ENCODE data around the gene C1RL.

Gene C1RL

GRCh38 chr12:7108796-7109571, at the start of gene C1RL:
Gene C1RL, minus strand, starts transcription at chr12:7109214. Its CDS starts 34 bp downstream, at chr12:7109180.
- DNase-seq (ENCODE audit: low read depth in 2 of 3, low spot score in 2 of 3): peak; percentile 62 to 92 (median 84)

- DNase-seq (ENCODE audit: low read depth in 2 of 3, low spot score in 2 of 3): no peak
Observed at GRCh38 chr12:7157391-7157790, 48.4 kb upstream of the C1RL start.

GRCh38 chr12:7156259-7157197, 47.5 kb upstream of the C1RL start:
- no peak for DNase-seq (ENCODE audit: low read depth in 2 of 3, low spot score in 2 of 3)

GRCh38 chr12:7155471-7156034, 46.5 kb upstream of the C1RL start:
- no peak for DNase-seq (ENCODE audit: low read depth in 2 of 3, low spot score in 2 of 3)

- DNase-seq (ENCODE audit: low read depth in 2 of 3, low spot score in 2 of 3): no peak
Observed at GRCh38 chr12:7154901-7155470, 46.0 kb upstream of the C1RL start.

GRCh38 chr12:7154042-7154441, 45.0 kb upstream of the C1RL start:
- no peak for DNase-seq (ENCODE audit: low read depth in 2 of 3, low spot score in 2 of 3)

- DNase-seq (ENCODE audit: low read depth in 2 of 3, low spot score in 2 of 3): no peak
Observed at GRCh38 chr12:7152818-7153217, 43.8 kb upstream of the C1RL start.

- no peak for DNase-seq (ENCODE audit: low read depth in 2 of 3, low spot score in 2 of 3)
Observed at GRCh38 chr12:7151532-7151931, 42.5 kb upstream of the C1RL start.

- DNase-seq (ENCODE audit: low read depth in 2 of 3, low spot score in 2 of 3): no peak
Observed at GRCh38 chr12:7150841-7151240, 41.8 kb upstream of the C1RL start.

- DNase-seq (ENCODE audit: low read depth in 2 of 3, low spot score in 2 of 3): no peak
Observed at GRCh38 chr12:7150356-7150755, 41.3 kb upstream of the C1RL start.

- DNase-seq (ENCODE audit: low read depth in 2 of 3, low spot score in 2 of 3): no peak
Observed at GRCh38 chr12:7146906-7147305, 37.9 kb upstream of the C1RL start.

GRCh38 chr12:7146228-7146627, 37.2 kb upstream of the C1RL start:
- no peak for DNase-seq (ENCODE audit: low read depth in 2 of 3, low spot score in 2 of 3)

- DNase-seq (ENCODE audit: low read depth in 2 of 3, low spot score in 2 of 3): no peak
Observed at GRCh38 chr12:7145671-7146070, 36.7 kb upstream of the C1RL start.

GRCh38 chr12:7144414-7145120, 35.6 kb upstream of the C1RL start:
- no peak for DNase-seq (ENCODE audit: low read depth in 2 of 3, low spot score in 2 of 3)

- DNase-seq (ENCODE audit: low read depth in 2 of 3, low spot score in 2 of 3): no peak
Observed at GRCh38 chr12:7143564-7143963, 34.5 kb upstream of the C1RL start.

- DNase-seq (ENCODE audit: low read depth in 2 of 3, low spot score in 2 of 3): no peak
Observed at GRCh38 chr12:7142809-7143465, 33.9 kb upstream of the C1RL start.

- no peak for DNase-seq (ENCODE audit: low read depth in 2 of 3, low spot score in 2 of 3)
Observed at GRCh38 chr12:7142056-7142644, 33.1 kb upstream of the C1RL start.

GRCh38 chr12:7141351-7142005, 32.5 kb upstream of the C1RL start:
- no peak for DNase-seq (ENCODE audit: low read depth in 2 of 3, low spot score in 2 of 3)

- no peak for DNase-seq (ENCODE audit: low read depth in 2 of 3, low spot score in 2 of 3)
Observed at GRCh38 chr12:7139200-7139599, 30.2 kb upstream of the C1RL start.
